Daoy (cell line): ENCODE data around the gene PALM. TPM values are rescaled to one million over a fixed set of nuclear protein-coding genes. Genes with fewer than 3 reads are reported as not detected.
A peak's percentile ranks its signal among the peaks of the same experiment; 100 is the strongest.
"Not testable (repeated sequence)": the region's sequence is repeated elsewhere in the genome, so short reads cannot be mapped to it uniquely, and the experiment has no call there.

ENCODE experiments used
- DNase-seq: peaks from one replicate; pipeline ENCODE4 v3.0.0-alpha.2; 2015; ENCODE audit warnings: low read depth
- total RNA-seq: library from RNA; depleted of rRNA; stranded (reverse); fragments of >200 nt; shearing (Covaris generic); gene quantifications from 2 replicates; pipeline ENCODE4 v1.2.3, GENCODE V29; 2014; rRNA removed

The PALM gene
- total RNA-seq, result 1.1 and 7.7 TPM in 2 replicates

GRCh38 chr19:708154-709143 lies at the start of gene PALM:
Gene PALM, plus strand, starts transcription at chr19:708935. Its CDS starts 212 bp downstream, at chr19:709147.
- no peak for DNase-seq

GRCh38 chr19:660793-661426 lies 47.8 kb upstream of the PALM start:
- DNase-seq, result no peak

- no peak for DNase-seq
These were observed 47.1 kb upstream of the PALM start for GRCh38 chr19:661427-662196.

- peak; percentile 76 for DNase-seq
These were observed 46.4 kb upstream of the PALM start for GRCh38 chr19:662207-662961.

GRCh38 chr19:662962-663681 lies 45.6 kb upstream of the PALM start, which contains the start of gene RNF126:
Gene RNF126, minus strand, starts transcription at chr19:663214. Its CDS starts 93 bp downstream, at chr19:663121.
- peak; percentile 95 for DNase-seq

GRCh38 chr19:663682-664117 lies 45.0 kb upstream of the PALM start:
- no peak for DNase-seq

- DNase-seq, result peak; percentile 82
These were observed 43.8 kb upstream of the PALM start for GRCh38 chr19:664913-665443.

GRCh38 chr19:666985-667573 lies 41.7 kb upstream of the PALM start:
- DNase-seq, result not testable (repeated sequence)

- not testable (repeated sequence) for DNase-seq
These were observed 39.9 kb upstream of the PALM start for GRCh38 chr19:668675-669434.

GRCh38 chr19:670609-671075 lies 38.1 kb upstream of the PALM start:
- DNase-seq, result no peak

- no peak for DNase-seq
These were observed 34.2 kb upstream of the PALM start for GRCh38 chr19:674282-675151.

- no peak for DNase-seq
These were observed 32.8 kb upstream of the PALM start for GRCh38 chr19:676007-676338.

GRCh38 chr19:676339-677105 lies 32.2 kb upstream of the PALM start, which contains the start of gene FSTL3:
Gene FSTL3, plus strand, starts transcription at chr19:676392. Its CDS starts 32 bp downstream, at chr19:676424.
- DNase-seq, result peak; percentile 49

- DNase-seq, result peak; percentile 95
These were observed 31.5 kb upstream of the PALM start for GRCh38 chr19:677201-677600.

GRCh38 chr19:677601-678436 lies 30.9 kb upstream of the PALM start:
- DNase-seq, result no peak

- DNase-seq, result no peak
These were observed 29.8 kb upstream of the PALM start for GRCh38 chr19:678791-679388.
